H9 (cell line): ENCODE measurements around the gene SCN10A. TPM values are rescaled to one million over a fixed set of nuclear protein-coding genes. Genes with fewer than 3 reads are reported as not detected.

Experiments
- DNase-seq: peaks from one replicate; pipeline ENCODE4 v3.0.0-alpha.2; 2017
- H2AFZ ChIP-seq: one replicate; pipeline ENCODE4 v1.6.1; 2013; ENCODE audit warnings: mild to moderate bottlenecking, low read length, control low read depth, moderate library complexity
- H2AK5ac ChIP-seq: 2 replicates; pipeline ENCODE4 v1.6.1; 2013; ENCODE audit warnings: low read length, control low read depth, mixed read lengths; ENCODE audit not compliant: insufficient read length
- H2BK120ac ChIP-seq: one replicate; pipeline ENCODE4 v1.6.1; 2013; ENCODE audit warnings: low read depth, mild to moderate bottlenecking, low read length, control low read depth, inconsistent platforms; ENCODE audit not compliant: poor library complexity, severe bottlenecking
- H2BK12ac ChIP-seq: 2 replicates; pipeline ENCODE4 v1.6.1; 2013; ENCODE audit warnings: low read length, control low read depth, mixed read lengths, low read depth; ENCODE audit not compliant: insufficient read length
- H2BK15ac ChIP-seq: 2 replicates; pipeline ENCODE4 v1.6.1; 2013; ENCODE audit warnings: low read depth, low read length, control low read depth
- H2BK20ac ChIP-seq: one replicate; pipeline ENCODE4 v1.6.1; 2013; ENCODE audit warnings: low read depth, mild to moderate bottlenecking, low read length, control low read depth, inconsistent platforms; ENCODE audit not compliant: poor library complexity, severe bottlenecking
- H2BK5ac ChIP-seq: 2 replicates; pipeline ENCODE4 v1.6.1; 2013; ENCODE audit warnings: low read length, control low read depth, mixed read lengths; ENCODE audit not compliant: insufficient read length
- H3K14ac ChIP-seq: 2 replicates; pipeline ENCODE4 v1.6.1; 2013; ENCODE audit warnings: low read length, control low read depth; ENCODE audit not compliant: insufficient read depth
- H3K18ac ChIP-seq: 2 replicates; pipeline ENCODE4 v1.6.1; 2013; ENCODE audit warnings: low read depth, mild to moderate bottlenecking, mixed read lengths, low read length, control low read depth; ENCODE audit not compliant: insufficient read length
- H3K23ac ChIP-seq: 2 replicates; pipeline ENCODE4 v1.6.1; 2013; ENCODE audit warnings: low read length, control low read depth, mixed read lengths, low read depth; ENCODE audit not compliant: insufficient read length
- H3K23me2 ChIP-seq: 2 replicates; pipeline ENCODE4 v1.6.1; 2013; ENCODE audit warnings: low read depth, mild to moderate bottlenecking, mixed read lengths, low read length, control low read depth; ENCODE audit not compliant: insufficient read length, poor library complexity, severe bottlenecking
- H3K27ac ChIP-seq: 2 replicates; pipeline ENCODE4 v1.5.1; 2013; ENCODE audit warnings: low read length, control low read depth, mixed read lengths, low read depth; ENCODE audit not compliant: insufficient read length
- H3K27me3 ChIP-seq: 2 replicates; pipeline ENCODE4 v1.6.1; 2013; ENCODE audit warnings: low read length, control low read depth, inconsistent platforms; ENCODE audit not compliant: insufficient read depth
- H3K4ac ChIP-seq: 2 replicates; pipeline ENCODE4 v1.6.1; 2013; ENCODE audit warnings: low read depth, mild to moderate bottlenecking, control low read depth, inconsistent platforms, low read length, moderate library complexity
- H3K4me1 ChIP-seq: 2 replicates; pipeline ENCODE4 v1.6.1; 2013; ENCODE audit warnings: low read length, control low read depth, inconsistent platforms; ENCODE audit not compliant: insufficient read depth
- H3K4me2 ChIP-seq: 2 replicates; pipeline ENCODE4 v1.6.1; 2013; ENCODE audit warnings: low read length, control low read depth, mixed read lengths; ENCODE audit not compliant: insufficient read length, insufficient read depth
- H3K56ac ChIP-seq: 2 replicates; pipeline ENCODE4 v1.6.1; 2013; ENCODE audit warnings: low read depth, mild to moderate bottlenecking, mixed read lengths, low read length, control low read depth; ENCODE audit not compliant: insufficient read length
- H3K79me1 ChIP-seq: 2 replicates; pipeline ENCODE4 v1.6.1; 2013; ENCODE audit warnings: low read depth, mild to moderate bottlenecking, moderate library complexity, low read length, control low read depth, inconsistent platforms; ENCODE audit not compliant: insufficient read depth, poor library complexity, severe bottlenecking
- H3K79me2 ChIP-seq: 2 replicates; pipeline ENCODE4 v1.6.1; 2013; ENCODE audit warnings: low read length, control low read depth, inconsistent platforms; ENCODE audit not compliant: insufficient read depth
- H3K9ac ChIP-seq: 2 replicates; pipeline ENCODE4 v1.6.1; 2013; ENCODE audit warnings: low read length, control low read depth, mixed read lengths; ENCODE audit not compliant: insufficient read length; ENCODE audit errors: extremely low read depth
- H3K9me3 ChIP-seq: one replicate; pipeline ENCODE4 v1.6.1; 2013; ENCODE audit warnings: low read depth, low read length, inconsistent platforms; ENCODE audit not compliant: control insufficient read depth
- H3T11ph ChIP-seq: one replicate; pipeline ENCODE4 v1.6.1; 2013; ENCODE audit warnings: mild to moderate bottlenecking, low read length, control low read depth, inconsistent platforms
- H4K20me1 ChIP-seq: one replicate; pipeline ENCODE4 v1.6.1; 2013; ENCODE audit not compliant: control insufficient read depth, insufficient read length, insufficient read depth
- H4K5ac ChIP-seq: 2 replicates; pipeline ENCODE4 v1.6.1; 2013; ENCODE audit warnings: low read depth, mild to moderate bottlenecking, mixed read lengths, low read length, control low read depth; ENCODE audit not compliant: insufficient read length
- H4K8ac ChIP-seq: replicated peaks from 2 replicates; pipeline ENCODE4 v1.6.1; 2013; ENCODE audit warnings: low read length, control low read depth, mixed read lengths, low read depth; ENCODE audit not compliant: insufficient read length
- H4K91ac ChIP-seq: 2 replicates; pipeline ENCODE4 v1.6.1; 2013; ENCODE audit warnings: low read depth, mild to moderate bottlenecking, moderate library complexity, mixed read lengths, low read length, control low read depth; ENCODE audit not compliant: insufficient read length
- H3K27ac Mint-ChIP-seq, 3 experiments: 2 replicates in 2 of 3; 3 replicates in 1 of 3; pipeline ENCODE4 v1.8.0; 2020 to 2021; ENCODE audit warnings: mixed read lengths in 3 of 3, mild to moderate bottlenecking in 1 of 3, moderate library complexity in 1 of 3
- H3K27me3 Mint-ChIP-seq: 2 replicates; pipeline ENCODE4 v1.8.0; 2021; ENCODE audit warnings: low read depth, mild to moderate bottlenecking, moderate library complexity, mixed read lengths
- H3K36me3 Mint-ChIP-seq, 3 experiments: 2 replicates in 2 of 3; 3 replicates in 1 of 3; pipeline ENCODE4 v1.8.0; 2020 to 2021; ENCODE audit warnings: low read depth in 3 of 3, mixed read lengths in 3 of 3; ENCODE audit not compliant: insufficient read depth in 1 of 3
- H3K4me1 Mint-ChIP-seq, 2 experiments: 2 replicates each; pipeline ENCODE4 v1.8.0; 2020; ENCODE audit warnings: mixed read lengths in 2 of 2
- H3K4me3 Mint-ChIP-seq, 2 experiments: 2 replicates in 1 of 2; 3 replicates in 1 of 2; pipeline ENCODE4 v1.8.0; 2020 to 2021; ENCODE audit warnings: mild to moderate bottlenecking in 2 of 2, mixed read lengths in 2 of 2, moderate library complexity in 1 of 2
- H3K9me3 Mint-ChIP-seq, 2 experiments: 2 replicates in 1 of 2; 3 replicates in 1 of 2; pipeline ENCODE4 v1.8.0; 2020; ENCODE audit warnings: mild to moderate bottlenecking in 2 of 2, mixed read lengths in 2 of 2, moderate library complexity in 1 of 2
- WGBS: extraction: QIAGEN DNeasy Blood & Tissue Kit; methylation state at CpG from one replicate; pipeline ENCODE4 v1.1.7; 2013; ENCODE audit warnings: missing lambda C conversion rate, low lambda C conversion rate, mixed read lengths; ENCODE audit not compliant: insufficient read length; ENCODE audit errors: extremely low coverage; 5-methylcytosine and 5-hydroxymethylcytosine counted together
- total RNA-seq: library from RNA; stranded (reverse); gene quantifications from 2 replicates; pipeline ENCODE4 v1.2.1, GENCODE V29; 2021
- TF ChIP-seq, protein P1 (sequence below): fragments of 200-600 bp; sonication (generic); conservative IDR thresholded peaks from 3 replicates; pipeline ENCODE4 v1.8.0; 2021; ENCODE audit warnings: antibody characterized with exemption, mild to moderate bottlenecking

Gene SCN10A
- total RNA-seq, 1 experiment from 2014 or later, result not detected

DNA sequence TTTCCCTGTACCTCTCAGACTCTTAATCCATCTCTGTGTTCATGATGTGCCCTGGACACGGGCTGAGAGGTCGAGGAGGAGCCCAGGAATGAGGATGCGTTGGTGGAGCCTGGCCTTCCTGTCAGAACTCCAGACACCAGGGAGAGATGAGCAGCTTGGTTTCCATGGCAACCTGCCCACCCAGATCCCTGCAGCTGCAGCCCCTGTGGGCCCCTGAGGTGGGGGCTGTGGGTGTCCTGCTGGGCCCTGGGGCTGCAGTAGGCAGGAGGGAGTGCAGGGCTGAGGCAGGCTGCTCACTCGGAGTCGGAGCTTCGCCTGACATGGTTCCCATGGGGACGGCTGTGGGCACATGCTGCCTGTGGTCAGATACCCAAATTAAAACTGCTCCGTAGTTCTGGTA, 7.7 kb upstream of the SCN10A start:
- H3K9ac ChIP-seq, result no peak overlapping the region
- no peaks in the 10 kb centered on the region for H3K4me1 ChIP-seq
- no peak overlapping the region for H4K91ac ChIP-seq
- no peak overlapping the region for H3K56ac ChIP-seq
- H3K18ac ChIP-seq, result no peak overlapping the region
- no peak overlapping the region for H2AFZ ChIP-seq
- Mint-ChIP-seq H3K9me3 (no peaks in the 10 kb centered on the region), H3K27ac (no peak overlapping the region), H3K36me3 (no peaks in the 10 kb centered on the region), H3K27me3 (peaks cover 8% of the 10 kb centered on the region), H3K4me3 (no peak overlapping the region), H3K4me1 (peaks cover 6 to 8% of the 10 kb centered on the region in 2 experiments)
- H4K8ac ChIP-seq, result no peak overlapping the region
- no peak overlapping the region for H3T11ph ChIP-seq
- H3K27me3 ChIP-seq, result no peaks in the 10 kb centered on the region
- no peak overlapping the region for H2BK5ac ChIP-seq
- no peak overlapping the region for H2BK12ac ChIP-seq
- H3K4me2 ChIP-seq, result no peak overlapping the region
- H2BK15ac ChIP-seq, result no peak overlapping the region
- no peaks in the 10 kb centered on the region for H3K23me2 ChIP-seq
- no peaks in the 10 kb centered on the region for H3K9me3 ChIP-seq
- H2AK5ac ChIP-seq, result no peak overlapping the region
- H2BK20ac ChIP-seq, result no peak overlapping the region
- no peak overlapping the region for H3K4ac ChIP-seq
- H3K79me2 ChIP-seq, result no peaks in the 10 kb centered on the region
- no peaks in the 10 kb centered on the region for H4K20me1 ChIP-seq
- H3K14ac ChIP-seq, result no peak overlapping the region
- H3K23ac ChIP-seq, result no peak overlapping the region
- H3K79me1 ChIP-seq, result no peaks in the 10 kb centered on the region
- no CpG with 5 or more reads among the region's 8 CpGs for WGBS
- no peak overlapping the region for H3K27ac ChIP-seq
- no peak overlapping the region for H4K5ac ChIP-seq
- H2BK120ac ChIP-seq, result no peak overlapping the region
- TF ChIP-seq, protein P1, sequence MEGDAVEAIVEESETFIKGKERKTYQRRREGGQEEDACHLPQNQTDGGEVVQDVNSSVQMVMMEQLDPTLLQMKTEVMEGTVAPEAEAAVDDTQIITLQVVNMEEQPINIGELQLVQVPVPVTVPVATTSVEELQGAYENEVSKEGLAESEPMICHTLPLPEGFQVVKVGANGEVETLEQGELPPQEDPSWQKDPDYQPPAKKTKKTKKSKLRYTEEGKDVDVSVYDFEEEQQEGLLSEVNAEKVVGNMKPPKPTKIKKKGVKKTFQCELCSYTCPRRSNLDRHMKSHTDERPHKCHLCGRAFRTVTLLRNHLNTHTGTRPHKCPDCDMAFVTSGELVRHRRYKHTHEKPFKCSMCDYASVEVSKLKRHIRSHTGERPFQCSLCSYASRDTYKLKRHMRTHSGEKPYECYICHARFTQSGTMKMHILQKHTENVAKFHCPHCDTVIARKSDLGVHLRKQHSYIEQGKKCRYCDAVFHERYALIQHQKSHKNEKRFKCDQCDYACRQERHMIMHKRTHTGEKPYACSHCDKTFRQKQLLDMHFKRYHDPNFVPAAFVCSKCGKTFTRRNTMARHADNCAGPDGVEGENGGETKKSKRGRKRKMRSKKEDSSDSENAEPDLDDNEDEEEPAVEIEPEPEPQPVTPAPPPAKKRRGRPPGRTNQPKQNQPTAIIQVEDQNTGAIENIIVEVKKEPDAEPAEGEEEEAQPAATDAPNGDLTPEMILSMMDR, result no peak
- DNase-seq, result no peak
